ENCODE data around the gene ZNF71.
"Not testable (repeated sequence)": the region's sequence is repeated elsewhere in the genome, so short reads cannot be mapped to it uniquely, and the experiment has no call there.

Gene ZNF71

DNA sequence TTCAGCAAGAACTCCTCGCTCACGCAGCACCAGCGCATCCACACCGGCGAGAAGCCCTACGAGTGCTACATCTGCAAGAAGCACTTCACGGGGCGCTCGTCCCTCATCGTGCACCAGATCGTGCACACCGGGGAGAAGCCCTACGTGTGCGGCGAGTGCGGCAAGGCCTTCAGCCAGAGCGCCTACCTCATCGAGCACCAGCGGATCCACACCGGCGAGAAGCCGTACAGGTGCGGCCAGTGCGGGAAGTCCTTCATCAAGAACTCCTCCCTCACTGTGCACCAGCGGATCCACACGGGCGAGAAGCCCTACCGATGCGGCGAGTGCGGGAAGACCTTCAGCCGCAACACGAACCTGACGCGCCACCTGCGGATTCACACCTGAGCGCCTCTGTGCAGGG, 27.3 kb downstream of the ZNF71 start:
- DNase-seq (ENCODE audit: low read depth), result no peak

DNA sequence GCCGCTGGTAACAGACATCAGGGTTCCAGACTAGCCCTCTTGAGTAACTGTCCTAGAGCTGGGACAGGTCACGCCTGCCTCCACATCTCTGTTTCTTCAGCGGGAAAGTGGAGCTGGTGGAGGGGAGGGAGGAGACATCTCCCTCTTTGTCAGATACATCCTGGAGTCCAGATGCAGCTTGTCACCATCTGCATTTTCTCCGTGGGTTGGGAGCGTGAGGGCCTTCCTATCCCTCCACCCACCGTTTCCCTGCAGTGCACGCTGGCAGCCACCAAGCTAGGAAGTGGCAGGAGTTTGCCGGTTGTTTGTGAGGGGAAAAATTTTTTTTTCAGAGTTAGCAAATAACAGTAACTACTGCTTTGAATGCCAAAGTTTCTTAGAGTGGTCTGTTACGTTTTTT, 27.9 kb downstream of the ZNF71 start:
- no peak for DNase-seq (ENCODE audit: low read depth)

DNA sequence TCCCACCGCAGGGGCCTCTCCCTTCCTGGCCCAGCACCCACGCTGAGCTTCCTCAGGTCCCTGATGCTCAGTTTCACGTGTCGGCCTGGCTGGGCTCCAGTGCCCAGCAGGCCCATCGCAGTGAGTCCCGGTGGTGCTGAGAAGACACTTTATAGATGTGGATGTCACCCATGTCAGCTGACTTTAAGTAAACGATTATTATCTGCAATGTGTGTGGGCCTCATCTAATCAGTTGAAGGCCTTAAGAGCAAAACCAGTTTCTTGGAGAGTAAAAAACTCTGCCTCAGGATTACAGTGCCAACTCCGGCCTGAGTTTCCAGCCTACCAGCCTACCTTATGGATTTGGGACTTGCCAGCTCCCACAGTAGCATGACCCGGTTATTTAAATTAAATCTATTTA, 30.6 kb downstream of the ZNF71 start:
- DNase-seq (ENCODE audit: low read depth), result no peak

DNA sequence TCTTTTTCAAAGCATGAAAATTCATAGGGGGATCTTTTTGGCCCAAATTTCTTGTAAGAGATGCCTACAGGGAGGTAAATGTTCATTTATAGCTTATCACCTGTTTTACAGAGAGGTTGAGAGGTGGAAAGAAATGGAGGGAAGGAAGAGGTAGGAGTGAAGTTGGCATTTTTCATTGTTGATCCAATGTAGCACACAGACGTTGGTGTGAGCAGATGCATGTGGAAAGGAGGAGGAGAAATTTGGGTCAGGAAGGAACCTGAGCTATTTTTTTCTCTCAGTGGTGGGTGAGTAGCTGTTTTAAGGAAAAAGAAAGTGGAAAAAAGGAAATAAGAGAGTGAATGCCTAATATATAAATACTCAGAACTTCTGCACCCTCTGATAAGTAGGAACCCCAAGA, 37.9 kb downstream of the ZNF71 start:
- DNase-seq (ENCODE audit: low read depth), result no peak

DNA sequence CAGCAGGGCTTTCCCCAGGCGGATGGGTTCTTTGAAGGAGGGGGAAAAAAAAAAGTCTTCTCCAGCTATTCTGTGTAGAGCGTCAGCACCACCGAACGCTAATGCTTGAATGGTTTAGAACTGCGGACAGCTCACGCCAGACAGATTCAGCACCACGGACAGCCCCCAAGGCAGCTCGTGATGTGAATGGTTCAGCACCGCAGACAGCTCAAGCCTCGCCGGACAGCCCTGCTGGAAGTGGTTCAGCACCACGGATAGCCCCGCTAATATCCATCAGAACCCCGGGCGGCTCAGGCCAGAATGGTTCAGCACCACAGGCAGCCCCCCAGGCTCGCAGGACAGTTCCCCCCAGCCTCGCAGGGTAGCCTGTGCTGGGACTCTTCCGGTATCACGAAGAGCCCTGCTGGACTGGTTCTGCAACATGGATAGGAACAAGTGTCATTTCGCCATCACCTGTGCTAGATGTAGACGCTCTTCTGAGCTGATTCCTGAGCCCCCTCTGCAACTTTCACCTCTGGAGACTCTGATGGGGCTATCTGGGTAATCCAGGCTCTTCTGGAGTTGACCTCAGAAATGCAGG, 43.0 kb downstream of the ZNF71 start:
- peak; percentile 57 for DNase-seq (ENCODE audit: low read depth)

DNA sequence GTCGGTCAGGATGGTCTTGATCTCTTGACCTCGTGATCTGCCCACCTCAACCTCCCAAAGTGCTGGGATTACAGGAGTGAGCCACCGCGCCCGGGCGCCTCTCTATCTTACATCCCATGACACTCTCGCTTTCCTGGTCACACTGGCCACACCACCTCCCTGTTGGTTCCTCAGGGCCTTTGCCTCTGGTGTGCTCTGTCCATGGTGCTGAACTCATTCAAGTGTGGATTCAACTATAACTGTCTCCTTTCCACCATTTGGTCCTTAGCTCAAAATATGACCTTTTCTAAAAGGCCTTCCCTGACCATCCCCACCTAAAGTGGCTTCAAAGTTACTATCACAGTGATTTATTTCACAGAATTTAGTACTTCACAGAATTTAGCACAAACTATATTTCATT, 44.1 kb downstream of the ZNF71 start:
- DNase-seq (ENCODE audit: low read depth), result peak; percentile 29

DNA sequence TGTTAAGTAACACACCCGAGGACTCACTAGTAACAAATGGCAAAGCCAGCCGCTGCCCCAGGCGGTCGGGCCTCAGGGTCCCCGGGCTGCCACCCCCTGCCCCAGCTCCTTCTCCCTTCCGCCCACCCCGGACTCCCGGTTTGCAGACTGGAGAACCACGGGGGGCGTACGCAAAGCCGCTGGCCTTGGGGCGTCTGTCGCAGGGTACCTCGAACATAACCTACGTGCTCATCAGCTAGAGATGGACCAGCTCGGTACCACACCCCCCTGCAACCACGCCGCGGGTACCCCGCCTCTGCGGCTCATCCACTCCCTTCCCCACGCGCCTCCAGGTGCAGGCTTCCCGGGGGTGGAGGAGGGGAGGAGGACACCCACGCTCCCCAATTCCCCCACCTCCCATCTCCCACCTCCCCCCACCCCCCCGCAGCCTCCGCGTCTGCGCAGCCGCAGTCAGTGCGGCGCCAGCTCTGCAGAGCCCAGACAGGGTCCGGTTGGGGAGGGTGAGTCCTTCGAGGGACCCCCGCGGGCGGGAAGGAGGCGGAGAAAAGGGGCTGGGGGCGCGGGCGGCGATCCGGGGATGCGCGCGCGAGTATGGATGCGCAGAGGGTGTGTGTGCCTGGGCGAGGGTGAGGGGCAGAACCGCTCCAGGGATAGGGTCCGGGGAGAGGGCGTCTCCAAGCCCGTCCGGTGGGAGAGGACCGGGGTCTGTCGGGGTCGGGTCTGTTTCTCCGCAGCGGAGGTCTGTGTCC, 47.8 kb downstream of the ZNF71 start, which contains the start of gene SMIM17:
TSS of gene SMIM17 (plus strand) at position 449 of the 749 bp plus-strand sequence. CDS start 2,509 bp downstream, outside the sequence.
- DNase-seq (ENCODE audit: low read depth), result no peak

DNA sequence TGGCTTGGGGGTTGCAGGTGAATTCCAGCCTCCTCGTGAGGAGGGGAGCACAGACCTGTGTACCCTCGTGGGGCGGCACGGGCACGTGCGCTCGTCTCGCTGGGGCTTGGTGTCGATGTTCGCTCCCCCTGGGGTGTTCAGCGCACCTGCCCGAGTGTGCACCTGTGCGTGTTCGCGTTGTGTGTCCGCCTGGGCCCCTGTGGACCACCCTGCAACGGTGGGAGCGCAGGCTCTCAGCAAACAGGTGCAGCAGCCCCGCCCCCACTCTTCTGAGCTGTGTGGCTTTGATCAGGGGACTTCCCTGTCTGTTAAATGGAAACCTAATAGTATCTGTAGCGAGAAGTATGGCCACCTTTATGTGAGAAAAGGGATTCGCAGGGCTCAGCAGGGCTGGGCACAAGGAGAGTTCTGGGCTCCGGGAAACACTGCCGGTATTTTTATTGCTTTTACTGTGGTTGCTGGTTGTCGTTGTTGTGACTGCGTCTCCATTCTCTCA, 48.4 kb downstream of the ZNF71 start:
- no peak for DNase-seq (ENCODE audit: low read depth)

DNA sequence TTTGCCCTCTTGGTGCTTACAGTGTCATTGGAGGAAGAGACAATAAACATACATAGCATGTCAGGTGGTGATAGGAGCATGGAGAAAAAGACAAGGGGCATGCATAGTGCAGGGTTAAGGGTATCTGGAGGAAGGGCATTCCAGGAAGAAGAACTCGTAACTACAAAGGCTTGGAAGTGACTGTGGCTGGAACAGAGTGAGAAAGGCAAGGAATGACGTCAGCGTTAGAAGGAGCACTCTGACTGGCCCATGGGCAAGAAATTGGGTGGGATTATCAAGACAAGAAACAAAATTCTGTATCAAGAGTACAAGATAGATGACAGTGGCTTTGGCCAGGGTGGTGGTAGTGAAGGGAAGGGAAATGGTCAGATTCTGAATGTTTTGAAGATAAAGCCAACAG, 59.0 kb downstream of the ZNF71 start:
- no peak for DNase-seq (ENCODE audit: low read depth)

DNA sequence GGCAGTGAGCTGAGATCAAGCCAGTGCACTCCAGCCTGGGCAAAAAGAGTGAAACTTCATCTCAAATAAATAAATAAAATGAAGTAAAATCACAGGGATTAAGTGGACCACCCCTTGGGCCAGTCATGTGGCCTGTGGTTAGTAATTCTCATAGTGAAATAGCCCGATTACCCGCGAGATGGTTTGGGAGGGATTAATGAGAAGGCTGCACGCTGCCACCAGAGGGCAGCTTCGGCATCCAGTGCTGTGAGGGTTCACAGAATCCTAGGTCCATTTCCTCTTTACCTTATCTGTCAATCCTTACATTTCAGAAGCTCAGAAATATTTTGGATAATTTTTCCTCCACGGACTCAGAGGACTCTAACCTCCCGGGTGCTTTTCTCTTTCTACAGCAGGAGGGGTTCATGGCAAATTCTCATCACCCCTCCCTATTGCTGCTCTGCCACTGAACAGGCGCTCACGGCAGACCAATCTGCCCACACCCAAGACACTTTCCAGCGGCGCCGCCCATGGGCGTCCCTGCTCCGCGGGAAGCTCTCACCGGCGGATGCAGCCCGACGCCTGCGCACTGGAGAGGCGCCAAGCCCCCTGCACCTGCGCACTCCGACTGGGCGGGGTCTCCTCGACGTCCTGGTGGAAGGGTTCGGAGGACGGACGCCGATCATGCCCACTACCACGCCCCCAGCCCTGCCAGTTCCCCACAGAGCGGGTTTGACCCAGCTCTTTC, 65.4 kb downstream of the ZNF71 start:
- peak; percentile 1 for DNase-seq (ENCODE audit: low read depth)

DNA sequence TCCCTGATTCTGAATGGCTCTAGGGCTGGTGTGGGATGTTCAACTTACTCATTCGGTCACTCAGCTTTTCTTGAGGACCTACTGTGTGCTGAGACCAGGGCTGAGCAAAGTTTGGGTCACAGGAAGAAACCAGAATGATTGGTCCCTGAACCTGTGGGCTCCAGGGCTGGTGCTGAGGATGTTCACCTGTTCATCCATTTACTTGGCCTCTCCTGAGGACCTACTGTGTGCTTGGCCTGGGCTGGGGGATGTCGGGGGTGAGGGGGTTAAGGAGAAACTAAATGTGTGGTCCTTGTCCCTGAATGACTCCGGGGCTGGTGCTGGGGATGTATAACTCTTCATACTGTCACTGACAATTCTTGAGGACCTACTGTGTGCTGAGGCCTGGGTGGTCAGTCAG, 66.1 kb downstream of the ZNF71 start:
- no peak for DNase-seq (ENCODE audit: low read depth)

DNA sequence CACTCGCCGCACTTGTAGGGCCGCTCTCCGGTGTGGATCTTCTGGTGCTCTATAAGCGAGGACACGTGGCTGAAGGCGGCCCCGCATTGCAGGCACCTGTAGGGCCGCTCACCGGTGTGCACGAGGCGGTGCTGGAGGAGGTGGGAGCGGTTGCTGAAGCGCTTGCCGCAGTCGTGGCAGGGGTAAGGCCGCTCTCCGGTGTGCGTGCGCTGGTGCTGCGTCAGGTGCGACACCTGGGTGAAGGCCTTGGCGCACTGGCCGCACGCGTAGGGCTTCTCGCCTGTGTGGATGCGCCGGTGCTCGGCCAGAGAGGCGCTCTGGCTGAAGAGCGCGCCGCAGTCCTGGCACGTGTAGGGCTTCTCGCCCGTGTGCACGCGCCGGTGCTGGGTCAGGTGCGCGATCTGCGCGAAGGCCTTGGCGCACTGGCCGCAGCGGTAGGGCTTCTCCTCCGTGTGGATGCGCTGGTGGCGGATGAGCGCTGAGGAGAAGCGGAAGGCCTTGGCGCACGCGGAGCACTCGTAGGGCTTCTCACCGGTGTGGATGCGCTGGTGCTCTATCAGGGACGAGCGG, 68.9 kb downstream of the ZNF71 start:
- no peak for DNase-seq (ENCODE audit: low read depth)

DNA sequence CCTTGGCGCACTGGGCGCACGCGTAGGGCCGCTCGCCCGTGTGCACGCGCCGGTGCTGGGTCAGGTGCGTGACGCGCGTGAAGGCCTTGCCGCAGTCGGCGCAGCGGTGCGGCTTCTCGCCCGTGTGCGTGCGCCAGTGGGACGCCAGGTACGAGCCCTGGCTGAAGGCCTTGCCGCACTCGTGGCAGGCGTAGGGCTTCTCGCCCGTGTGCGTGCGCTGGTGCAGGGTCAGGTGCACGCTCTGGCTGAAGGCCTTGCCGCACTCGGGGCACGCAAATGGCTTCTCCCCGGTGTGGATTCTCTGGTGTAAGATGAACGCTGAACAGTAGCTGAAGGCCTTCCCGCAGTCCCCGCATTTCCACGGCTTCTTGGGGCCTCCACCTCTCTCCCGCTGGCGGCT, 69.4 kb downstream of the ZNF71 start:
- DNase-seq (ENCODE audit: low read depth), result no peak

DNA sequence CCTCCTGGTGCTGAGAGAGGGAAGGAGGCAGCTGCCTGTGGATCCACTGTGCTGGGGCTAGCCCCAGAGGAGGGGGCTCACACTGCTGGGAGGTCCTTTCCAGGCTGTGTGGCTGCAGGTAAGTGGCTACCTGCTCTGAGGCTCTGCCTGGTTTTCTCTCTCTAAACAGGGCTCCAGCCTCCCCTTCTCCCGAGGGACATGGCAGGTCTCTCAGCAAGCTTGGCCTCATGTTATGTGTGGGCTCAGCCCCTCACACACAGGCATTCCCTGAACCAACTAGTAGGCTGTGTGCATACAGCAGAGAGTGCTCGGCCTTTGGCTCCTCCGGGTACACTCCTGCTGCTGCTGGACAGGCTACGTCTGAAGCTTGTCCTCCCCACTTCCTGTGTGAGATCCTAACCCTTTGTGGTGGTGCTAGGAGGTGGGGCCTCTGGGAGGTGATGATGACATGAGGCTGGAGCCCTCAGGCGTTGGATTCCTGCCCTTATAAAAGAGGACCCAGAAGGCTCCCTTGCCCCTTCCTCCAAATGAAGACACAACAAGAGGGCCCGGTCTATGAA, 72.3 kb downstream of the ZNF71 start:
- DNase-seq (ENCODE audit: low read depth), result no peak

DNA sequence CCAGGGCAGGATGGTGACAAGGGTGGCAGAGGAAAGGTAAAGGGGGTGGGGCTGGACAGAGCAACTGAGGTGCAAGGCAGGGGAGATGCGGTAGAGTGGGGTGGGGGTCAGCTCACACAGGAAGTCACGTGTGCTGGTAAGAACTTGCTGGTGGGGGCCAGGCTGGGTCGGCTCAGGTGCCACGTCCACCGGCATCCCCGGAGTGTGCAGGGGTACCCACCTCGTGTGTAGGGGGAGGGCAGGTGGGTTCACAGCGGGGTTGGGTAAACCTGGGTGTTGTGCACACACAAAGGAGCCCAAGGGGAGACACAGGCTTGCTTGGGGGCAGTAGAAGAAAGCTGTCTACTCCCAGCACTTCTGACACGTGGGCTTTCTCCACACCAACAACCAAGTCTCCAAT, 73.6 kb downstream of the ZNF71 start:
- DNase-seq (ENCODE audit: low read depth), result no peak

DNA sequence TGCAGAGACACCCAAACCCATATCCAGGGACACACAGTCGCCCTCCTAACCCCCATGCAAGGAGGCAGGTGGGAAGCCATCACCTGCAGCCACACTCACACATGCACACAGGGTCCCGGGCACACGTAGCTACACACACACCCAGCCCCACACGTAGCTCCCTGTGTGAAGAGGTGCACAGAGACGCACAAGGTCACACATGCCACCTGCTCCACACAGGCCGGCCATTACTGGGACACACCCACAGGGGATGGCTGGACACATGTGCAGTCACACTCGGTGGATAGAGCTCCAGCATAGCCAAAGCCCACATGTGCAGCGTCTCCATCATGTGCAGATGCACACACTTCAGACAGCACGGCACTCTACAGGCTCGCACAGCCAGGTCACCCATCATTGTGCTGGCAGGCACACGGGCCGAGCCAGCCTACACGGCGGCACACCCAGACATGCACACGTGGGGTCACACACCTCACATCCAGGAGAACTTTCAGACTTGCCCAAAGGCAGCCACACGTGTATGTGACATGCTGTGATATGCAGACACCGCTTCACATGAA, 75.4 kb downstream of the ZNF71 start:
- no peak for DNase-seq (ENCODE audit: low read depth)

DNA sequence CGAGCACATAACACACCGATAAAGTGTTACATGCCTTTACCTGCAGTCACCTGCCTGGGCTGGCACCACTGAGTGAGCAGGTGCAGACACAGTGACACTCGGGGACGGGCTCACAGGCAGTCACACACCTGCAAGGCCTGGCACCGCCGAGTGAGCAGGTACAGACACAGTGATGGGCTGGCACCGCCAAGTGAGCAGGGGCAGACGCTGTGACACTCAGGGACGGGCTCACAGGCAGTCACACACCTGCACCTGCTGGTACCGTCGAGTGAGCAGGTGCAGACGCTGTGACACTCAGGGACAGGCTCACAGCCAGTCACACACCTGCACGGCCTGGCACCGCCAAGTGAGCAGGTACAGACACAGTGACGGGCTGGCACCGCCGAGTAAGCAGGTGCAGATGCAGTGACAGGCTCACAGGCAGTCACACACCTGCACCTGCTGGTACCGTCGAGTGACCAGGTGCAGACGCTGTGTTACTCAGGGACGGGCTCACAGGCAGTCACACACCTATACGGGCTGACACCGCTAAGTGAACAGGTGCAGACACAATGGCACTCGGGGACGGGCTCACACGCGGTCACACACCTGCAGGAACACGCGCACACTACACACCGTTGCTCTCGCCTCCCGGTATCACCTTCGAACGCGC, 76.0 kb downstream of the ZNF71 start:
- no peak for DNase-seq (ENCODE audit: low read depth)

DNA sequence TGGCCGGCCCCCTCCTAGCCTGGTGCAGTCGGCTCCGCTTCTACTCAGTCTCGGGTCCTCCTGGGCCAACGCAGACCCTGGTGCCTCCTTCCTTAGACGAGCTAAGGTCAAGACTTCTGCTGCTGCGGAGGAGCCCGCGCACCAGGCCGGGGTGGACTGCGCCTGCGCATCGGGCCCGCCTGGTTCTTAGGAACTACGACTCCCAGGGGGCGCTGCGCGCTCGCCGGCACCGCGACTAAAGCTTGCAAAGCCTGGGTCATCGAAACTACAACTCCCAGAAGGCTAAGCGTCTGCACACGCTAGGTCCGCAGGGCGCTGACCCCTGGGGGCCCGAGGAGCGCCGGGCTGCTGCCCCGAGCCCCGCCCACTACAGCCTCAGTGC, 76.5 kb downstream of the ZNF71 start, which contains the start of gene ZNF835:
TSS of gene ZNF835 (minus strand) at position 145 of the 382 bp plus-strand sequence. CDS start 6,559 bp downstream, outside the sequence.
- no peak for DNase-seq (ENCODE audit: low read depth)

DNA sequence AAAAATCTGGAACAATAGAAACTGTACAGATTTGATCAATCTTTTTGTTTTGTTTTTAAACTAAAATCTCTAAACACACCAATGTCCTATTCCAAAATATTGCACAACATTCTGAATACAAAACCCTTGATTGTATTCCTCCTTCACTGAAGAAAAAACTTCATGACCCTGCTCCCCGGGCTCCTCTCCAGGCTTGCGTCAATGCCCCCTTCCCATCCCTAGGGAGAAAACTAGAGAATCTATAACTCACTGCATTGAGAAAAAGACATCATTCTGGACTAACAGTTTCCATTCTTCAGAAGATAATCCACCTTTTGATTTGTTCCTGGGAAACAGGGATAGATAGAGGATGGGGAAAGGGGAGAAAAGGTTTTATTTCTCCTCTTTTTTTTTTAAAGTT, 77.5 kb downstream of the ZNF71 start:
- DNase-seq (ENCODE audit: low read depth), result not testable (repeated sequence)
